ENCODE results near the gene DISC1.
"Not testable (repeated sequence)": the region's sequence is repeated elsewhere in the genome, so short reads cannot be mapped to it uniquely, and the experiment has no call there.

Gene DISC1

DNA sequence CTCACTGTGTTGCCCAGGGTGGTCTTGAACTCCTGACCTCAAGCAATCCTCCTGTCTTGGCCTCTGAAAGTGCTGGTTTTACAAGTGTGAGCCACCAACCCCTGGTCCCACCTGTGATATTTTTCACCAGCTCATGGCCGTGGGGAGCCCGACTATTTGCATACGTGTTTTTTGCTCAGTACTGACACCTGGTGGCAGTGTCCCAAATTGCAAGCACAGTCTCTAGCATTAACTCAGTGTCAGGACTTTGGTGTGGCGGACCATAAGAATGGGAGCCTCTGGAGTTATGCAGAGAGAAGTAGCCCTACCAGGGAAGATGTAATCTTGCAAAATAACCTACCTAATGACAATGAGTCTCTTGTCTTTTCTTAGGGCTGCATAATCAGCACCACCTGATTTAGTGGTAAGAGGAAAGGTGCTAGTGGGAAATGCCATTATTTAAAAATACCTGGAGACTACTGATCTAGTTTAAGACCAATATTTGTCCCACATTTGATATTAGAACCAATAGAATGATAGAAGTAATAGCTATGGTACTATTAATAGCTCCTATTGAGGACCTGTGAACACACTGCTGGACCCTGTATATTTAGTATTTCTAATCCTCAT lies 305.4 kb downstream of the DISC1 start:
- peak; percentile 48 for DNase-seq (ENCODE audit: low spot score)

DNA sequence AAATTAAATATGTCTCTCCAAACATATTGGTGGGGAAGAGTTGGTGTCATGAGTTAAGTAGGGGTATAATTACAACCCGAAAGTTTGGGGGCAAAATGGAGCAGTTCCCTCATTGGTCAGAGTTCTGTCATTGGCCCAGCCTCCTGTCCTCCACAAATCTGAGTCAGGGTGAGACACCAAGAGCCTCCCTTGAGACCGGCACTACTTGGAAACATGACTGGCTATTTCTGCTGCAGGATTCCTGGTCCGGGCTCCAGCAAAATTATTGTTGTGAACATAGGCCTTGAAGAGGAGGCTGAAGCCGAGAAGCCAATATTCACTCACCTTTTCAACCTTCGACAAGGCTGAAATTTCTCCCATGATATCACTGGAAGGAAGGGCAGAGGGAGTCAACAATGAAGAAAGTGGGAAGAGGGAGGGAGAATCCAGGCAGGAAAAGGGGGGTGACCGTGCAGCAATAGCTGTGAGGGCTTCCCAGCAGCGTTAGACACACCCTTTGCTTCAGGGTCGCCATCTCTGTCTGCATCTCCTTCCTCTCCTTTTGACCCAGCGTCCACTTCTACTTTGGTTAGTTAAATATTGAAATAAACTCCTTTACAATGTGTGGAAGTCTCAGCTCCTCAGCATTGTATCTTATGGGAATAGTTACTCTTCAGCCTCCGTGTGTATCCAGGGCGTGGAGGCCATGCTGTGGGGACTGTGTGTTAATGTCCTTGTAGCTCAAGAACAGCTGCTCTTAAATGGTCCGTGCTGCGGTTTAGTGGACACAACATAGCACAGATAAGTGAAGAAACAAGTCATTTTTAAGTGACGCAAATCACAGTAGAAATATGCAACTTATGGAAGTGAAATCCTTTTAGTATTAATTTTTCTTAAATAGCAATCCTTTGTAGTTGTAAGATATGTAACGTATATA lies 307.4 kb downstream of the DISC1 start:
- DNase-seq (ENCODE audit: low spot score), result no peak

DNA sequence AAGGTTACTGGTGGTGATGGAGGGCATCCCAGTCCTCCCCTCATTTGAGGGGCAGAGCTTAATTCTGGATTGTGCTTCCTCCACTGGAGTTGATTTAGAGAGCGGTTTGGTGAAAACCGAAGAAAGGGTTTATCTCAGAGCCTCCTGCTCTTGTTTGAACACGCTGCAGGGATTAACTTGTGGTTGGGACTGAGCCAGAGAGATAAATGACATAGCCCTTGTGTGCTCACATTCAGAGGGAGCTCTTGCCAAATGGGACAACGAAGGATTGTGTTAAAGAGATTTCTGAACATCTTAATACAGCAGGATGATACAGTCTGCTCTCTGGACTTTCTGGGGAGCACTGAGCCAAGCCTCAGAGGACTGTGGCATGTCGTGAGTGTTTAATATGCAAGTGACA lies 308.2 kb downstream of the DISC1 start:
- DNase-seq (ENCODE audit: low spot score), result no peak

DNA sequence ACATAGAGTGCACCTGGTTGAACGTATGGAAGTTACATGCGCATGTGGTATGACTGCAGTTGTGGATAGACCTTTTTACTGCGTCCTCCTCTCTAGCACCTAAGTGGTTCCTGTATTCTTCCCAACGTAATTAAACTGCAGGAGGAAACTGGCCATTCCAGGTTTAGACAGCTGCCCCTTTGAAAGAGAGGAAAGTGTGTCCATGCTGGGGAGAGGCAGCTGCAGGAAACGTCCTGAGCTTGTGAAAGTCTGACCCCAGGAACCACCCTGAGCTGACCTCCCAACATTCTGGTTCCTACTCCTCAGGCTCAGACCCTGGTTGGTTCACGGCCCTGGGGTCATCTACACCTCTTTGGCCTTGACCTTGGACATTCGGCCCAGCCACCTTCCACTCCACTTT lies 309.3 kb downstream of the DISC1 start:
- DNase-seq (ENCODE audit: low spot score), result no peak

DNA sequence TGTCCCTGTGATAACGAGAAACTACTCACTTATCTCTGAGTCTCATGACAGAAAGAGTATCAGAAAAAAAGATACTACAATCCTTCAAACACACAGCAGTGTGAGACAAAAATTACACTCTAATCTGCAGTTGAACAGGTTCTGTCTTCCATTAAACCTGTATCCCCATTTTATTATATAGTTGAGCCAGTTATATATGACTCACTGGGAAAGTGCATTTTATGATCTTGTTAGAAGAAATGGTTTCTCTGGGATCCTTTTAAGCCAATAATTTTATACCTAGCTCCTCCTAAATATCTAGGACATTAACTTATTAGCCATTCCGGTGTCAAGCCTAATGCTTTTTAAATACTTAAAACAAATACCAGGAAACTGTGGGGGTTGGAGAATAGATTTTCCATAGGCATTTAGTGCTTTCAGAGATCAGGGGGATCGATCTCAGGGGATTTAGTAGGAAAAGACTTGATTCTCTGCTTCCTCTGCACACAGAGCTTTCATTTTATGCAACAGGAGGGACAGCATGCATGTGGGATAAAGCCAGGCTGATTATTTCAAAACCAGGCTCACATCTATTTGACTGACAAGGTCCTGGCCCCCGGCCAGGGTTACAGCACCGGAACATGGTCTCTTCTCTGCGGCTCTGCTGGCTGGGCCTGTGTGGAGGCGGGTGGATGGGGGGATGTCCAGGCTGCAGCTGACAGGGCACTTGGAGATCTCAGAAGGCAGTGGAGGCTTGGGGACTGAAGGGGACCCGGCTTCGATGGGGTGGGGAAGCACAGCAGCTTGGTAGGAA lies 310.6 kb downstream of the DISC1 start:
- no peak for DNase-seq (ENCODE audit: low spot score)

DNA sequence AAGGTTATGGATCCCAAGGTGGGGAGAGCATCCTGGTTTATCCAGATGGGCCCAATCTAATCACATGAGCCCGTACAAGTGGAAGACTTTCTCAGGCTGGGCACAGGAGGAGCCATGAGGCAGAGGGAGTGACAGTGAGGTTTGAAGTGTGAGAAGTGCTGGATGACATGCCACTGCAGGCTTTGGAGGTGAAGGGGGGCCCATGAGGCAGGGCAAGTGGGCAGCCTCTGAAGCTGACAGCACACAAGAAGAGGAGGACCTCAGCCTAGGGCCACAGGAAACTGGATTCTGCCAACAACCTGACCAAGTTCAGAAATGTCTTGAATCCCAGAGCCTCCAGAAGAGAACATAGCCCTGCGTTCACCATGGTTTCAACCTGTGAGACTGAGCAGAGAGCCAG lies 311.6 kb downstream of the DISC1 start:
- DNase-seq (ENCODE audit: low spot score), result no peak

DNA sequence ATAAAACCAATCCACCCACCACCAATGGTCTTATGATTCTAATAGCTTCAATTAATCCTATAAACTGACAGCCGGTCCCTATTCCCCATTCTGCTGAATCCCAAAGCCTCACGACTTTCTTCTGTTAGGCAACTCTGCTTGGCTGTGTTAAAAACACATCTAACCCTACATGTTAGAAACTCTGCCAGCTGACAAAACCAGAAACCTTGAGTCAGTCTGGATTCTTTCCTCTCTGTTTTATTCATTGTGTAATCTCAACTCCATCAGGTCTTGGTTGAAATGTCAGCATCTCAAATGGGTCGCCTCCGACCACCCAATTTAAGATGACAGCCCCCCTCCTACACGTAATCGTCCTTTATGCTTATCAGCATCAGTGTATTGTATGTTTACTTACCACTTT lies 312.1 kb downstream of the DISC1 start:
- DNase-seq (ENCODE audit: low spot score), result no peak

DNA sequence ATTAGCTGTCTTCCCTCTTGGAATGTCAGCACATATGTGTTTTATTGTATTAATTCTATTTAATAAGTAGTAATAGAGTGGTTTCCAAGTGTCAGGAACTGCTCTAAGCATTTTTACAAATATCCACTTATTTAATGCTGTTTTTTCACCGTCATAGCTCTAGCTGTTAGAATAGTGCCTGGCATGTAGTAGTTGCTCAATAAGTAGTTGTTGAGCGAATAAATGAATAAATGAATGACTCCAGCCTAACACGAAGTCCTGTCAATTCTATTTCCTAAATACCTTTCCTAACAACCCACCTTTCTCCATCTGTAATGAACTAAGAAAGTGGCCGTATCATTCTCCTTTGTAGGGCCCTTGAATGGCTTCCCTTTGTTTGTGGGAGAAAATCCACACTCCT lies 312.5 kb downstream of the DISC1 start:
- no peak for DNase-seq (ENCODE audit: low spot score)

DNA sequence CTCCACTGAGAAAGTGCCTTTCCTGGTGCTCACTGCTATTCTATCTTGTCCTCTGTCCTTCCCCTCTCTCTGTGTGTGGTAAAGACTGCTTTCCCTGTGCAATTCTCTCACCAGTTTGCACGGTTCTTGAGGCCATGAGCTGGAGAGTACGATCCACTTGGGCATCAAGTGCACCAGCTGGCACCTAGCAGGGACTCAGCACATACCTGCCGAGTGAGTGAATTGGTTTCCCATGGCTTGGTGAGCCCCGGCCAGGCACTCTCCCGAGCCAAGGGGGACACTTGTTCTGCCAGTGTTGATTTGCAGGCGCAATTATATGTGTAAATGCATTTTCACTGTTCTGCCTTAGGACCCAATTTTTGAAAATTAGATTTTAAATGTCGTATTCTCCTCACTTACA lies 313.5 kb downstream of the DISC1 start:
- DNase-seq (ENCODE audit: low spot score), result no peak

DNA sequence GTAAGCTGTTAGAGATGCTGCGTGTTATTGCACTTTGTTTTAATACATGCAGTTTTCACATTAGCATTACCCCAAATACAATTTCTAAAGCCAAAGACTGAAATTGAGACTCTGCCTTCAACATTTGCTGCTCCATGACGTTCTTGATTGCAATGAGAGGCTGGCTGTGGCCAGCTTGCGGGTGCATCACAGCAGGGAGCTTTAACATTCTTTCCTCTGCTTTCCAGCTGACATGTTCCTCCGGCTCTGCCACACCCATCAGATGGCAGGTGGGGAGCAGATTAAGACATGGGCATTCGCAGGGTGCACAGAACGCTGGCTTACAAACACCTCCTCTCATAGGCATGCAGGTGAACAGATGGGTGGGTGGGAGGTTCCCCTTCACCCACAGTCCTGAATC lies 314.1 kb downstream of the DISC1 start:
- no peak for DNase-seq (ENCODE audit: low spot score)

DNA sequence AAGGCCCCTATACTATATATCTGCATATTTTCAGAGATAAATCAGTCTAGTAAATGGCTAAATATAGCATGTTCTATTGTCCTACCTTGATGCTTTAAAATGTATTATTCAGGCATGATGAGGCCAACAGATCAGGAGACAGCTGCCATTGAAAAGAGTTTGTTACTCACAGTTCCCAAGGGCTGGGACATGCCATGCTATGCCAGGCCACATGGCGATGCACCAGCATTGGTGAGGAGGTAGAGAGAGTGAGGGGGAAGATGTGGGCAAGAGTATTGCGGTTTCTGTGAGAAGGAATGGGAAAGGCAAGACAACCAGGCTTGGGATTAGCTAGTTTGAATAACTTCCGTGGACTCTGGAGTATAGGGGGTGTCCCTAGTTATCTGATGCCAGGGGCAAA lies 316.5 kb downstream of the DISC1 start:
- DNase-seq (ENCODE audit: low spot score), result no peak

DNA sequence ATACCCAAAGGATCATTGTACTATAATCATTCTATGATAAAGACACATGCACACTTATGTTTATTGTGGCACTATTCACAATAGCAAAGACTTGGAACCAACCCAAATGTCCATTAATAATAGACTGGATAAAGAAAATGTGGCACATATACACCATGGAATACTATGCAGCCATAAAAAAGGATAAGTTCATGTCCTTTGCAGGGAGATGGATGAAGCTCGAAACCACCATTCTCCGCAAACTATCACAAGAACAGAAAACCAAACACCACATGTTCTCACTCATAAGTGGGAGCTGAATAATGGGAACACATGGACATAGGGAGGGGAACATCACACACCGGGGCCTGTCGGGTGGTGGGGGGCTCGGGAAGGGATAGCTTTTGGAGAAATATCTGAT lies 321.5 kb downstream of the DISC1 start:
- not testable (repeated sequence) for DNase-seq (ENCODE audit: low spot score)

DNA sequence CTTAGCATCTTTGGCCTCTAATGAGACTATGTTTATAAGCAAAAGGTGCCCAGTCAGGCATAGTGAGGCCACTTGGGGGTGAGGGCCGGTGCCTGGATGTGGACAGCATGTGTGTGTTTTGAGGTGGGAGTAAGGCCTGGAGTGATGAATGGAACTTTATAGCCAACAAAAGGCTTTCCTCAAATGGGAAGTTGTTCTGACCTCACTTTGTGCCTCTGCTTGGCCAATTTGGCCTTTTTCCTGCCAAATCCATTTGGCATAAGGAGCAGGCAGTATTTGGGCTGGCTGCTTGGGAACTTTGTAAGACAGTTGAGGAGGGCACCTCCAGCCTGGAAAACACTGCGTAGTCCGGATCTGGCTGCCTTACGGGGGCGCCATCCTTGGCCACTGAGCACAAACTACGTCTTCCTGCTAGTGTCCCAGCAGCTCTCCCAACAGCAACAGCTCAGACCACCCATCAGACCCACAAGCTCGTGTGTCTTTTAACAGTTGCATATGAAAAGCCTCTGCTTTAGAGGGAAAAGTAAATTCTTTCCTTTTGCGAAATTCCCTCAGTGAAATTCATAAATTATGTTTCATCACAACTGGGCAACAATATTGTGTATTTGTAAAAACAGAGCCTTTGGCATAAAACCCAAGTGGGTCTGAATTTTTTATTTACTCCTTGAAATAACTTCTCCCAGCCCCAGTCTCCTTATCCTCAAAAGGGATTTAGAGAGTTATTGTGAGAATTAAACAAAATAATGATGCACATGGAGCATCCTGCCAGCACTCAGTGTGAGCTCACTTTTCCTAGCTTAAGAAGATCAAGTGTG lies 322.9 kb downstream of the DISC1 start:
- DNase-seq (ENCODE audit: low spot score), result no peak

DNA sequence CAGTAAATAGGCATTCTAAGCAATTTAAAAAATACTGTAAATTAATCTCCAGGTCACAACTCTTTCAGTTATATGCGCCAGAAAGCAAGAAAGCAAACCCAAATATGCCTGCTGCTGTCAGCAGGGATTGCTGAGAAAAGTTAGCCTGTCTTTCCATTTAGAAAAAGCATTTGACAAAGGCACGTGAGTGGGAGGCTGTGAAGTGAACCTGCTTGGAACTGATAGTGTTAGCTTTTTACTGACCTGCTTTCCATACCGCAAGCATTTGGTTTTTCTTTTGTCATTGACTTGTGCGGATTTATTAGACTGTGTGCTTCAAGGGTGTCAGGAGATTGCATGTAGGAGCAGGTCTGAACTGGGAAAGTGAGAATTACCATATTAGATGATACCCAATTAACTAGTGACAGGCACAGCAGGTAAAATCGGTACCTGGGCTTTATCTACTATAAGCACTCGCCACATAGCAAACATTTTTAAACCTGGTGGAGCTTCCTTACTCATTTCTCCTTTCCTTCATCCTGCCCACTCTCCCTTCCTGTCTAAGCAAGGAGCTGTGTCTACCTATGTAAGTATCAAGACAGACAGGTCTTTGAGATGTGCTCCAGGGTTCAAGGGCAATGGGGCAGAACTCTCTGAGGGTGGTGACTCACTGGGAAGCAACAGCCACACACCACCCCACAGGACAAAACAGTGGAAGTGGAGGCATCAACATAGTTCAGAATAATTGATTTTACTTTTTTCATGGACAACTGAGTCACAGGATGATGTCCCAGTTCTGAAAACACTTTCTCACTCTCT lies 323.9 kb downstream of the DISC1 start:
- no peak for DNase-seq (ENCODE audit: low spot score)

DNA sequence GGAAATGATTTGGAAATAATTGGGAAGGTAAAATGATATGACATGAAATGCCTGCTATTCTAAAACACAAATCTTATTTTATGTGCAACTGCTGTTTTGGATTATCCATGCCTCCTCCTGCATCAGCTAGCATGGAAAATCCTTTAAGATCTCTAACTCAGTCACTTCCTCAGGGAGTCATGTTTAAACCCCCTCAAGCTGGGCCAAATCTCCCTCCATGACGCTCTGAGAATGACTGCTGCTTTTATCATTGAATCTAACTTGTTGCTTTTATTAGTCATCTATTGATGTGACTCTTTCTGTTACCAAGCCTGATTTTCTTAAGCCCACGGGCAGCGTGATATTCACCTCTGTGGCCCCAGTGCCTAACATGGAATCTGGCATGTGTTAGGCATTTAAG lies 324.8 kb downstream of the DISC1 start:
- DNase-seq (ENCODE audit: low spot score), result no peak

DNA sequence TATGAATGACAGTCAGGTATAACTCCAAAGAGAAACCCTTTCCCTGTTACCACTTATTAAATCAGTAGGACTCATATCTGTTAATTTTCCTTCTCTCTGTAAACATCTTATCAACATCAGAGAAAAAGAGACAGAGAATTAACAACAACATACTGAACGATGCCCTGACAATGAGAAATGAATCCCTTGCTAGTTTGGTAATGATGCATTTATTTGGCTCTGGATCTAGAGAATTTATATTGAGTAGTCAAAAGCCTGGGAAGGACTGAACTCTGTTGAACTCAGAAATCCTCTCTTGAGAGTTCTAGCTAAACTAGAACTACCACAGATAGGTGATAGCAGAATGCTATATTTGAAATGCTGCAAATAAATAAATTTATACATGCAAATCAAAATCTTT lies 325.6 kb downstream of the DISC1 start:
- no peak for DNase-seq (ENCODE audit: low spot score)

DNA sequence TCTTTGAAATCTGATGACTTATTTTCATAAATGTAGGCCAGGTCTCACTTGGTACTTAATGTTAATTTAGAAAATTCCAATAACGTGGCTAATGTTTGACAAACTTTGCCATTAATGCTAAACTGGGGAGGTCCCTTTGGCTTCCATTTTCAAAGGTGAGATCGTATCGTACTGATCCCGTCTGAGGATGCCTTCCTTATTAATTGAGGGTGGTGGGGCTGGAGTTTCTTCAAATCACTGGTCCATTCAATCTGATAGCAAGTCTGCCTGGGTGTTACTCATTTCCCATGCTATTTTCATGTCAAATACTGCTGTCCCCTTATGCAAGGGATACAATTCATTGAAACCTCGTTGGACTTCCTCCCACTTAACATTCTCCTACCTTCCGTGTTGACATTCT lies 327.1 kb downstream of the DISC1 start:
- DNase-seq (ENCODE audit: low spot score), result no peak

DNA sequence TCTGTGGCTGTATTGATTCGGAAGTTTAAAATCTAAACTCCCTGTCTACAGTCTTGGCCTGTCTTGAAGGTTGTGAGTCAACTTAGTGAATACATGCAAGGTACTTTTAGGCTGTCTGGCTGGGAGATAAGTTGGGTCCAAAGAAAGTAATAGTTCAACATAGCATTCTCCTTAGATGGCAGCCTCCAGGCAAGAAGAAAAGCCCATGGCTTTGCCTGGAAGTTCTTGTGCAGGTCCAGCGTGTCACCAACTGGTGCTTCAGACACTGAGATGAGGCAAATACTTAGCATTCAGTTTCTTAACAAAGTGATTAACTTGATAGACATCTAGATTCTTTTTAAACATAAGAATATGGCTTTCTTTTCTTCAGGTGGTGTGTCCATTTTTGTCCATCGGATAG lies 328.2 kb downstream of the DISC1 start:
- DNase-seq (ENCODE audit: low spot score), result no peak

DNA sequence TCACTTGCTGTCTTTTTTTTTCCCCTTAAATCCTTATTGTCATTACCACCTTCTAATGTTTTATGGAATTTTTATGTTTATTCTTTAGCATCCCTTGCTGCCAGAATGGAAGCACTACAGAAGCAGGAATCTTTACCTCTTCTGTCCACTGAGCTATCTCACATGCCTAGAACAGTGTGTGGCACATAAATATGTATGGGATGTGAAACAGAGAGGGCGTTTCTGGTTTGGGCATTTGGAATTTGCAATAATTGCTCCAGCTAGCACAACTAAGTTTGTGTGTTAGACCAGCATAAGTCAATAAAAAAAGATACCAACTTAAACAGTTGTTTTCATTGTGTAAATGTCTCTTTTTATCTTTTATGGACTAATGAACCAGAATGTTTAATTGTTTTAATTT lies 330.8 kb downstream of the DISC1 start:
- no peak for DNase-seq (ENCODE audit: low spot score)

DNA sequence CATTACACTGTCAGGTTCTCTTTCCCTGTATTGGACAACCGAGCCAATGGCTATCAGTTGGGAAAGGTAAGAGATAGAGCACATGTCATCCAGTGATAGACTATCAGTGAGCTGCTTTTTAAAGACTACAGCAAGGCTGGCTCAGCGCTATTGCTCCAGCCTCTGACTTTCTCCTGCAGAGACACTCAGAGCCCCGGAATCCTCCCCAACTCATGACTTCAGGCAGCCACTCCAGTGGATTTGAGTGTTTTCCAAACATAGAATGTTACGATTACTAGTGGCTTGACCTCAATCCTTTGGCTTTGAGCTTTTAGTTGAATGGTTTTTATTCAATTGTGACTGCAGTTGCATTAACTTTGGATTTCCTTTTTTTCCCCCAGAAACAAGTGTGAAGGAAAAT lies 331.9 kb downstream of the DISC1 start:
- DNase-seq (ENCODE audit: low spot score), result no peak

DNA sequence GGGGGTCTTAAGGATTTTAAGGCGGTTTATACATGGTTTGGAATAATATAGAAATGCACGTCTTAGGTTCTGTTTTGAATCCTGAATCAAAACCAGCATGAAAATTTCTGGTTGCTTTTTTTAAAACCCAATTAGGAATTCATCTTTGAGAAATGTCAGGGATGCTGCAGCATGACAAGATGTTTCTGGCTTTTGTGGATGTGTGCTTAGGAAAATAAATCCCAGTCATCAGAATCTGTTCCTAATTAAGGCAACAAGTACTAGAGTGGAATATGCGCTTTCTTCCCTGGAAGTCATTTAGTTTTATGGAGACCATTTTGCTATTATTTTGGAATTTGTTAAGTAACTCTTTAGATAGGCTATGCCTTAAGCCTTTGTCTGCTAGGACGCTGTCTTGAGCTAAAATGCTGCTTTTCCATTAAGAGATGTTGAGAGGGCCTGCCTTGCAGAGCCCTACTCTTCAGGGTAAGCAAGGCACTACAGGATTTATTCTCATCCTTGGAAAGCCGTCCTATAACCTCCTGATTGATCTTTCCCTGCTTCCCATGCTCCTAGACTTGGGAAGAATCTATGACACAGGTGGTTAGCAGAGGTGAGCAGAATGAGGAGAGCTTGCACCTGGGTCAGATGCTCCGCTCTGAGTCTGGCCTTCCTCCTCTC lies 332.8 kb downstream of the DISC1 start:
- no peak for DNase-seq (ENCODE audit: low spot score)
